RWPE2 (cell line): ENCODE results near the gene KDM4D.

ENCODE experiments used
- ATAC-seq: fragments of 200-7000 bp; cut with Tn5 transposase; 3 replicates; pipeline ENCODE4 v1.9.1; 2021; ENCODE audit warnings: low read depth
- DNase-seq: peaks from one replicate; pipeline ENCODE4 v3.0.0-alpha.2; 2020; ENCODE audit warnings: low spot score
- H3K27ac ChIP-seq: fragments of 450-650 bp; 2 replicates; pipeline ENCODE4 v1.5.1; 2017; ENCODE audit warnings: mild to moderate bottlenecking; ENCODE audit not compliant: poor library complexity, severe bottlenecking
- H3K27me3 ChIP-seq: fragments of 250-450 bp; sonication (Bioruptor Pico); 2 replicates; pipeline ENCODE4 v1.5.1; 2021; ENCODE audit warnings: mild to moderate bottlenecking, moderate library complexity; ENCODE audit not compliant: insufficient read depth, poor library complexity, severe bottlenecking
- H3K36me3 ChIP-seq: fragments of 250-450 bp; sonication (Bioruptor Pico); 2 replicates; pipeline ENCODE4 v1.5.1; 2020; ENCODE audit warnings: low read depth, mild to moderate bottlenecking, moderate library complexity
- H3K4me1 ChIP-seq: fragments of 250-450 bp; sonication (Bioruptor Pico); 2 replicates; pipeline ENCODE4 v1.5.1; 2021; ENCODE audit warnings: mild to moderate bottlenecking, moderate library complexity; ENCODE audit not compliant: insufficient read depth, poor library complexity, severe bottlenecking
- H3K4me3 ChIP-seq: fragments of 250-450 bp; sonication (Bioruptor Pico); 2 replicates; pipeline ENCODE4 v1.5.1; 2021; ENCODE audit warnings: mild to moderate bottlenecking, moderate library complexity; ENCODE audit not compliant: severe bottlenecking
- H3K9me3 ChIP-seq: fragments of 250-450 bp; sonication (Bioruptor Pico); 2 replicates; pipeline ENCODE4 v1.5.1; 2021; ENCODE audit warnings: mild to moderate bottlenecking, moderate library complexity; ENCODE audit not compliant: severe bottlenecking
- CTCF ChIP-seq: fragments of 450-650 bp; IDR thresholded peaks from one replicate; pipeline ENCODE4 v1.5.1; 2017; ENCODE audit warnings: mild to moderate bottlenecking, moderate library complexity; ENCODE audit not compliant: poor library complexity, severe bottlenecking

Gene KDM4D

GRCh38 chr11:95042239-95042638, 68.7 kb downstream of the KDM4D start:
- Histone ChIP-seq H3K27ac (no peak overlapping the region), H3K4me1 (no peaks in the 10 kb centered on the region), H3K4me3 (no peak overlapping the region), H3K27me3 (peaks cover 2% of the 10 kb centered on the region), H3K36me3 (no peaks in the 10 kb centered on the region), H3K9me3 (no peaks in the 10 kb centered on the region)
- no peak for TF ChIP-seq CTCF
- DNase-seq, result no peak
- ATAC-seq, result no peak

- Histone ChIP-seq H3K4me1 (no peaks in the 10 kb centered on the region), H3K27ac (no peak overlapping the region), H3K27me3 (peaks cover 2% of the 10 kb centered on the region), H3K36me3 (no peaks in the 10 kb centered on the region), H3K4me3 (no peak overlapping the region), H3K9me3 (no peaks in the 10 kb centered on the region)
- DNase-seq, result no peak
- no peak; the same call in 2 of the 3 replicates for ATAC-seq
- no peak for TF ChIP-seq CTCF
Observed at GRCh38 chr11:95042906-95043305, 69.4 kb downstream of the KDM4D start.

DNA sequence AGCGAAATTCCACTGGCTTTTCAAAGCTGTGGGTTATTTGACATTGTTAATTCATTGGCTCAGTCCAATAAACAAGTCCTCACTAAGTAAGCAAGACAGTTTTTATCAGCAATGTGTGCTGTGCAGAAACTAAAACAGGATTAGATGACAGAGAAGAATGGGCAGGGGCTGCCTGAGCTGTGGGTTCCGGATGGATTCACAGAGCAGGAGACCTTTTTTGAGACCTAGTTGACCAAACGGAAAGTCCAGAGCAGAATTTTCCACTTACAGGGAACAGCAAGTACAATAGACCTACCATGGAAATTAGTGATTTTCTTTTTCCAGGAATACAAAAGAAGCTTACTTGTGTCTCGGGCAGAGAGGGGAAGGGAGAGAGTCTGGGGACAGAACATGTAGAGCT, 70.5 kb downstream of the KDM4D start:
- Histone ChIP-seq H3K4me3 (no peak overlapping the region), H3K4me1 (no peaks in the 10 kb centered on the region), H3K27me3 (peaks cover 2% of the 10 kb centered on the region), H3K36me3 (no peaks in the 10 kb centered on the region), H3K27ac (no peak overlapping the region), H3K9me3 (no peaks in the 10 kb centered on the region)
- no peak for DNase-seq
- no peak for ATAC-seq
- no peak for TF ChIP-seq CTCF

DNA sequence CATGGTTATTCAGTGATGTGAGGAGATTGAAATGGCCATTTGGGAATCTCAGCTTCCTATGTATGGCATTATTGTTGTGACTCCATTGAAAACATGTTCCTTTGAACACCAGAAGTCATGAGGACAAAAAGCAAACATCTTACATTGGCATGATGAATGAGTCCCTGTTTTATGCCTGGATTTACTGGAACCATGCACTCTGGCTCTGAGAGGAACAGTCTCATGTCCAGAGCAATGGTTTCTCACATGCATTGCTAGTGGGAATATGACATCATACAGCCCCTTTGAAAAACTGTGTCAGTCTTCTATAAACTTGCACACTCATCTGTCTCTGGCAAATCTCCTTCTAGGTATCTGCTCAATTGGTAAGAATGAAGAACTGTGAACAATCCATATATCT, 72.3 kb downstream of the KDM4D start:
- TF ChIP-seq CTCF, result no peak
- H3K36me3 ChIP-seq, result no peaks in the 10 kb centered on the region
- H3K9me3 ChIP-seq, result no peaks in the 10 kb centered on the region
- no peaks in the 10 kb centered on the region for H3K4me1 ChIP-seq
- DNase-seq (no peak), ATAC-seq (no peak)
- no peak overlapping the region for H3K4me3 ChIP-seq
- H3K27me3 ChIP-seq, result peaks cover 2% of the 10 kb centered on the region
- H3K27ac ChIP-seq, result no peak overlapping the region
